H1 (cell line): Measurements from ENCODE around the gene ATG2B.

ENCODE experiments used
- BRCA1 ChIP-seq: IDR thresholded peaks from 2 replicates; pipeline ENCODE4 v1.6.1; 2012; ENCODE audit warnings: low read depth, low read length, improper control_type of control experiment
- CEBPB ChIP-seq: IDR thresholded peaks from 2 replicates; pipeline ENCODE4 v1.6.1; 2012; ENCODE audit warnings: low read depth, low read length
- CHD1 ChIP-seq: IDR thresholded peaks from 2 replicates; pipeline ENCODE4 v1.6.1; 2012; ENCODE audit warnings: low read depth, low read length, improper control_type of control experiment
- EZH2 ChIP-seq: fragments of 200-600 bp; sonication (generic); IDR thresholded peaks from 2 replicates; pipeline ENCODE4 v1.7.1; 2012; ENCODE audit warnings: low read depth, mild to moderate bottlenecking, moderate library complexity, low read length, inconsistent platforms; ENCODE audit not compliant: severe bottlenecking
- POLR2A ChIP-seq, 2 experiments: IDR thresholded peaks; 1 replicate in 1 of 2; 2 replicates in 1 of 2; pipeline ENCODE4 v1.6.1; 2011; ENCODE audit warnings: low read depth in 2 of 2, low read length in 2 of 2, mild to moderate bottlenecking in 2 of 2; ENCODE audit errors: control extremely low read depth in 1 of 2
- RAD21 ChIP-seq, 2 experiments: IDR thresholded peaks in 1 of 2; conservative IDR thresholded peaks in 1 of 2; 2 replicates each; pipeline ENCODE4 v1.6.1; 2011; ENCODE audit warnings: low read depth in 2 of 2, low read length in 2 of 2, improper control_type of control experiment in 1 of 2, inconsistent platforms in 1 of 2, mild to moderate bottlenecking in 1 of 2, moderate library complexity in 1 of 2
- TCF12 ChIP-seq: IDR thresholded peaks from 2 replicates; pipeline ENCODE4 v1.6.1; 2011; ENCODE audit warnings: low read depth, mild to moderate bottlenecking, low read length
- ZNF274 ChIP-seq: IDR thresholded peaks from 2 replicates; pipeline ENCODE4 v1.7.0; 2012; ENCODE audit warnings: low read length, borderline replicate concordance; ENCODE audit errors: extremely low read depth
- TF ChIP-seq, protein P1 (sequence below), 3 experiments: IDR thresholded peaks; 1 replicate in 2 of 3; 2 replicates in 1 of 3; pipeline versions ENCODE4 v1.5.1 to v1.6.1; 2011; ENCODE audit warnings: low read length in 3 of 3, mild to moderate bottlenecking in 3 of 3, inconsistent platforms in 2 of 3, low read depth in 1 of 3, moderate library complexity in 1 of 3; ENCODE audit not compliant: insufficient read depth in 1 of 3; ENCODE audit errors: control extremely low read depth in 1 of 3

DNA sequence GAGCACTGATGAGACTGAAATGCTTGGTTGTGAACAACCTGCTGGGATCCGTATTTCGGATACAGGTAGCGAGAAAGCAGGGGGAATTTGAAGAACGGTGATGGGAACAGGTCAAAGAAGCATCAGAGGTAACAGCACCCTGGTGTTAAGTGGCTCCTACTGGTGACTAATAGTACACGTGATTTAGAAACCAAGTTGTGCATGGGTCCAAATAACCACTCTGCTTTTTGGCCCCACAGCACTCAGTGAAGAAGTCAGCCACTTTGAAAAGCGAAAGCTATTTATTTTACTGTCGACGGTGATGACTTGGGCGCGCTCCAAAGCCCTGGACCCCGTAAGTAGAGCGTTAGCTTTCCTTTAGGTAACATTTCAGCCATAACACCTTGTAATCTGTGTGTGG, 45.5 kb upstream of the ATG2B start:
- no peak for TF ChIP-seq EZH2
- no peak for TF ChIP-seq CEBPB
- TF ChIP-seq RAD21 (IDR thresholded peaks at IDR 0.05 in 1 of 2, conservative IDR thresholded peaks at IDR 0.05 in 1 of 2; ENCODE audit: low read depth in 2 of 2, low read length in 2 of 2): no peak
- no peak for TF ChIP-seq ZNF274
- TF ChIP-seq, protein P1, sequence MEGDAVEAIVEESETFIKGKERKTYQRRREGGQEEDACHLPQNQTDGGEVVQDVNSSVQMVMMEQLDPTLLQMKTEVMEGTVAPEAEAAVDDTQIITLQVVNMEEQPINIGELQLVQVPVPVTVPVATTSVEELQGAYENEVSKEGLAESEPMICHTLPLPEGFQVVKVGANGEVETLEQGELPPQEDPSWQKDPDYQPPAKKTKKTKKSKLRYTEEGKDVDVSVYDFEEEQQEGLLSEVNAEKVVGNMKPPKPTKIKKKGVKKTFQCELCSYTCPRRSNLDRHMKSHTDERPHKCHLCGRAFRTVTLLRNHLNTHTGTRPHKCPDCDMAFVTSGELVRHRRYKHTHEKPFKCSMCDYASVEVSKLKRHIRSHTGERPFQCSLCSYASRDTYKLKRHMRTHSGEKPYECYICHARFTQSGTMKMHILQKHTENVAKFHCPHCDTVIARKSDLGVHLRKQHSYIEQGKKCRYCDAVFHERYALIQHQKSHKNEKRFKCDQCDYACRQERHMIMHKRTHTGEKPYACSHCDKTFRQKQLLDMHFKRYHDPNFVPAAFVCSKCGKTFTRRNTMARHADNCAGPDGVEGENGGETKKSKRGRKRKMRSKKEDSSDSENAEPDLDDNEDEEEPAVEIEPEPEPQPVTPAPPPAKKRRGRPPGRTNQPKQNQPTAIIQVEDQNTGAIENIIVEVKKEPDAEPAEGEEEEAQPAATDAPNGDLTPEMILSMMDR (IDR thresholded peaks at IDR 0.05; ENCODE audit: control extremely low read depth in 1 of 3, insufficient read depth in 1 of 3, low read depth in 1 of 3, low read length in 3 of 3): no peak
- no peak for TF ChIP-seq CHD1
- no peak for TF ChIP-seq TCF12
- no peak for TF ChIP-seq BRCA1
- TF ChIP-seq POLR2A (IDR thresholded peaks at IDR 0.05; ENCODE audit: control extremely low read depth in 1 of 2, low read depth in 2 of 2, low read length in 2 of 2): no peak
